Memory B cell (primary cell): ENCODE data around the gene ADGRL1.

Experiments
- ATAC-seq: fragments of 150-1000 bp; cut with Tn5 transposase; 2 replicates; pipeline ENCODE4 v1.10.0; 2021; ENCODE audit warnings: low read depth, mild to moderate bottlenecking, moderate library complexity
- DNase-seq, 2 donors: peaks; one replicate each; pipeline ENCODE4 v3.0.0; 2022; ENCODE audit warnings: low spot score in 2 of 2
- H3K27ac Mint-ChIP-seq: one replicate; pipeline ENCODE4 v1.8.0; 2022; ENCODE audit warnings: mild to moderate bottlenecking, moderate library complexity, mixed read lengths
- H3K27me3 Mint-ChIP-seq: one replicate; pipeline ENCODE4 v1.8.0; 2022; ENCODE audit warnings: mixed read lengths
- H3K36me3 Mint-ChIP-seq: one replicate; pipeline ENCODE4 v1.8.0; 2022; ENCODE audit warnings: mild to moderate bottlenecking, mixed read lengths
- H3K4me1 Mint-ChIP-seq: one replicate; pipeline ENCODE4 v1.8.0; 2022; ENCODE audit warnings: mixed read lengths
- H3K4me3 Mint-ChIP-seq: one replicate; pipeline ENCODE4 v1.8.0; 2022; ENCODE audit warnings: mild to moderate bottlenecking, moderate library complexity, mixed read lengths
- H3K9me3 Mint-ChIP-seq: one replicate; pipeline ENCODE4 v1.8.0; 2022; ENCODE audit warnings: mixed read lengths

Gene ADGRL1

GRCh38 chr19:14117668-14118164, 88.3 kb downstream of the ADGRL1 start, which contains the start of gene PRKACA:
PRKACA (minus strand) TSS chr19:14117762; CDS start chr19:14117547, 215 bp downstream.
- Mint-ChIP-seq H3K27me3 (no peaks in the 10 kb centered on the region), H3K4me1 (peaks cover 27% of the 10 kb centered on the region), H3K36me3 (no peaks in the 10 kb centered on the region), H3K9me3 (no peaks in the 10 kb centered on the region), H3K27ac (peak within 1 kb of the TSS; percentile 90), H3K4me3 (peak within 1 kb of the TSS; percentile 95)
- ATAC-seq (peak; percentile 92), DNase-seq (peak; percentile 92 to 96)

- Mint-ChIP-seq H3K36me3 (no peaks in the 10 kb centered on the region), H3K27ac (peak overlapping the region; percentile 80), H3K4me1 (peaks cover 27% of the 10 kb centered on the region), H3K27me3 (no peaks in the 10 kb centered on the region), H3K9me3 (no peaks in the 10 kb centered on the region), H3K4me3 (peak overlapping the region; percentile 95)
- DNase-seq, result peak in 1 of 2 donors; percentile 41
- ATAC-seq, result no peak
Observed at GRCh38 chr19:14116918-14117578, 88.9 kb downstream of the ADGRL1 start.

- H3K4me1 Mint-ChIP-seq, result peaks cover 27% of the 10 kb centered on the region
- DNase-seq (no peak), ATAC-seq (no peak)
- H3K36me3 Mint-ChIP-seq, result no peaks in the 10 kb centered on the region
- peak overlapping the region; percentile 80 for H3K27ac Mint-ChIP-seq
- peak overlapping the region; percentile 95 for H3K4me3 Mint-ChIP-seq
- no peaks in the 10 kb centered on the region for H3K9me3 Mint-ChIP-seq
- H3K27me3 Mint-ChIP-seq, result no peaks in the 10 kb centered on the region
Observed at GRCh38 chr19:14116525-14116917, 89.4 kb downstream of the ADGRL1 start.

- no peak for DNase-seq
- Mint-ChIP-seq H3K4me1 (peaks cover 27% of the 10 kb centered on the region), H3K36me3 (no peaks in the 10 kb centered on the region), H3K9me3 (no peaks in the 10 kb centered on the region), H3K4me3 (peak overlapping the region; percentile 95), H3K27ac (no peak overlapping the region), H3K27me3 (no peaks in the 10 kb centered on the region)
- no peak for ATAC-seq
Observed at GRCh38 chr19:14115756-14116155, 90.2 kb downstream of the ADGRL1 start.

- DNase-seq (peak; percentile 28 to 46), ATAC-seq (no peak)
- Mint-ChIP-seq H3K27ac (no peak overlapping the region), H3K4me1 (peaks cover 29% of the 10 kb centered on the region), H3K4me3 (no peak overlapping the region), H3K9me3 (no peaks in the 10 kb centered on the region), H3K27me3 (no peaks in the 10 kb centered on the region), H3K36me3 (no peaks in the 10 kb centered on the region)
Observed at GRCh38 chr19:14114854-14115253, 91.1 kb downstream of the ADGRL1 start.

GRCh38 chr19:14114439-14114838, 91.5 kb downstream of the ADGRL1 start:
- DNase-seq (no peak), ATAC-seq (no peak)
- H3K27me3 Mint-ChIP-seq, result no peaks in the 10 kb centered on the region
- H3K4me1 Mint-ChIP-seq, result peaks cover 29% of the 10 kb centered on the region
- no peak overlapping the region for H3K27ac Mint-ChIP-seq
- H3K9me3 Mint-ChIP-seq, result no peaks in the 10 kb centered on the region
- no peaks in the 10 kb centered on the region for H3K36me3 Mint-ChIP-seq
- H3K4me3 Mint-ChIP-seq, result no peak overlapping the region

GRCh38 chr19:14113762-14114414, 92.1 kb downstream of the ADGRL1 start:
- peaks cover 29% of the 10 kb centered on the region for H3K4me1 Mint-ChIP-seq
- no peak overlapping the region for H3K4me3 Mint-ChIP-seq
- peak in 1 of 2 donors; percentile 40 for DNase-seq
- no peak overlapping the region for H3K27ac Mint-ChIP-seq
- H3K36me3 Mint-ChIP-seq, result no peaks in the 10 kb centered on the region
- no peaks in the 10 kb centered on the region for H3K9me3 Mint-ChIP-seq
- no peak for ATAC-seq
- H3K27me3 Mint-ChIP-seq, result no peaks in the 10 kb centered on the region

- DNase-seq (no peak), ATAC-seq (no peak)
- Mint-ChIP-seq H3K36me3 (no peaks in the 10 kb centered on the region), H3K4me1 (peaks cover 23% of the 10 kb centered on the region), H3K27me3 (no peaks in the 10 kb centered on the region), H3K27ac (no peak overlapping the region), H3K9me3 (no peaks in the 10 kb centered on the region), H3K4me3 (no peak overlapping the region)
Observed at GRCh38 chr19:14112809-14113385, 93.1 kb downstream of the ADGRL1 start.

- no peak overlapping the region for H3K27ac Mint-ChIP-seq
- ATAC-seq, result no peak
- no peaks in the 10 kb centered on the region for H3K27me3 Mint-ChIP-seq
- no peaks in the 10 kb centered on the region for H3K36me3 Mint-ChIP-seq
- H3K4me3 Mint-ChIP-seq, result no peak overlapping the region
- no peak for DNase-seq
- peaks cover 23% of the 10 kb centered on the region for H3K4me1 Mint-ChIP-seq
- no peaks in the 10 kb centered on the region for H3K9me3 Mint-ChIP-seq
Observed at GRCh38 chr19:14112051-14112808, 93.7 kb downstream of the ADGRL1 start.

- H3K27me3 Mint-ChIP-seq, result no peaks in the 10 kb centered on the region
Observed at GRCh38 chr19:14111486-14111885, 94.5 kb downstream of the ADGRL1 start.

GRCh38 chr19:14110650-14111049, 95.3 kb downstream of the ADGRL1 start:
- ATAC-seq (no peak), DNase-seq (no peak)
- Mint-ChIP-seq H3K4me1 (peaks cover 12% of the 10 kb centered on the region), H3K27me3 (no peaks in the 10 kb centered on the region), H3K9me3 (no peaks in the 10 kb centered on the region), H3K4me3 (no peak overlapping the region), H3K36me3 (peaks cover 4% of the 10 kb centered on the region), H3K27ac (no peak overlapping the region)

More at GRCh38 chr19:14111486-14111885, 94.5 kb downstream of the ADGRL1 start:
- ATAC-seq, result no peak
- Mint-ChIP-seq H3K27ac (no peak overlapping the region), H3K36me3 (peaks cover 2% of the 10 kb centered on the region), H3K9me3 (no peaks in the 10 kb centered on the region), H3K4me3 (no peak overlapping the region), H3K4me1 (peaks cover 18% of the 10 kb centered on the region)
- no peak for DNase-seq

GRCh38 chr19:14107581-14108461, 98.1 kb downstream of the ADGRL1 start:
- H3K27ac Mint-ChIP-seq, result no peak overlapping the region
- ATAC-seq, result no peak

GRCh38 chr19:14106840-14107239, 99.1 kb downstream of the ADGRL1 start:
- DNase-seq, result no peak
- Mint-ChIP-seq H3K27ac (no peak overlapping the region), H3K27me3 (no peaks in the 10 kb centered on the region), H3K36me3 (peaks cover 6% of the 10 kb centered on the region), H3K9me3 (no peaks in the 10 kb centered on the region), H3K4me1 (peaks cover 2% of the 10 kb centered on the region), H3K4me3 (no peak overlapping the region)
- no peak for ATAC-seq

More at GRCh38 chr19:14107581-14108461, 98.1 kb downstream of the ADGRL1 start:
- Mint-ChIP-seq H3K9me3 (no peaks in the 10 kb centered on the region), H3K27me3 (no peaks in the 10 kb centered on the region), H3K4me3 (no peak overlapping the region), H3K4me1 (peaks cover 2% of the 10 kb centered on the region), H3K36me3 (peaks cover 6% of the 10 kb centered on the region)
- no peak for DNase-seq
